H9 (cell line): ENCODE measurements around the gene ABHD14A. TPM values are rescaled to one million over a fixed set of nuclear protein-coding genes. Genes with fewer than 3 reads are reported as not detected.

Experiments used
- DNase-seq: peaks from one replicate; pipeline ENCODE4 v3.0.0-alpha.2; 2017
- H2AFZ ChIP-seq: one replicate; pipeline ENCODE4 v1.6.1; 2013; ENCODE audit warnings: mild to moderate bottlenecking, low read length, control low read depth, moderate library complexity
- H2AK5ac ChIP-seq: 2 replicates; pipeline ENCODE4 v1.6.1; 2013; ENCODE audit warnings: low read length, control low read depth, mixed read lengths; ENCODE audit not compliant: insufficient read length
- H2BK120ac ChIP-seq: one replicate; pipeline ENCODE4 v1.6.1; 2013; ENCODE audit warnings: low read depth, mild to moderate bottlenecking, low read length, control low read depth, inconsistent platforms; ENCODE audit not compliant: poor library complexity, severe bottlenecking
- H2BK12ac ChIP-seq: 2 replicates; pipeline ENCODE4 v1.6.1; 2013; ENCODE audit warnings: low read length, control low read depth, mixed read lengths, low read depth; ENCODE audit not compliant: insufficient read length
- H2BK15ac ChIP-seq: 2 replicates; pipeline ENCODE4 v1.6.1; 2013; ENCODE audit warnings: low read depth, low read length, control low read depth
- H2BK20ac ChIP-seq: one replicate; pipeline ENCODE4 v1.6.1; 2013; ENCODE audit warnings: low read depth, mild to moderate bottlenecking, low read length, control low read depth, inconsistent platforms; ENCODE audit not compliant: poor library complexity, severe bottlenecking
- H2BK5ac ChIP-seq: 2 replicates; pipeline ENCODE4 v1.6.1; 2013; ENCODE audit warnings: low read length, control low read depth, mixed read lengths; ENCODE audit not compliant: insufficient read length
- H3K14ac ChIP-seq: 2 replicates; pipeline ENCODE4 v1.6.1; 2013; ENCODE audit warnings: low read length, control low read depth; ENCODE audit not compliant: insufficient read depth
- H3K18ac ChIP-seq: 2 replicates; pipeline ENCODE4 v1.6.1; 2013; ENCODE audit warnings: low read depth, mild to moderate bottlenecking, mixed read lengths, low read length, control low read depth; ENCODE audit not compliant: insufficient read length
- H3K23ac ChIP-seq: 2 replicates; pipeline ENCODE4 v1.6.1; 2013; ENCODE audit warnings: low read length, control low read depth, mixed read lengths, low read depth; ENCODE audit not compliant: insufficient read length
- H3K23me2 ChIP-seq: 2 replicates; pipeline ENCODE4 v1.6.1; 2013; ENCODE audit warnings: low read depth, mild to moderate bottlenecking, mixed read lengths, low read length, control low read depth; ENCODE audit not compliant: insufficient read length, poor library complexity, severe bottlenecking
- H3K27ac ChIP-seq: 2 replicates; pipeline ENCODE4 v1.5.1; 2013; ENCODE audit warnings: low read length, control low read depth, mixed read lengths, low read depth; ENCODE audit not compliant: insufficient read length
- H3K27me3 ChIP-seq: 2 replicates; pipeline ENCODE4 v1.6.1; 2013; ENCODE audit warnings: low read length, control low read depth, inconsistent platforms; ENCODE audit not compliant: insufficient read depth
- H3K4ac ChIP-seq: 2 replicates; pipeline ENCODE4 v1.6.1; 2013; ENCODE audit warnings: low read depth, mild to moderate bottlenecking, control low read depth, inconsistent platforms, low read length, moderate library complexity
- H3K4me1 ChIP-seq: 2 replicates; pipeline ENCODE4 v1.6.1; 2013; ENCODE audit warnings: low read length, control low read depth, inconsistent platforms; ENCODE audit not compliant: insufficient read depth
- H3K4me2 ChIP-seq: 2 replicates; pipeline ENCODE4 v1.6.1; 2013; ENCODE audit warnings: low read length, control low read depth, mixed read lengths; ENCODE audit not compliant: insufficient read length, insufficient read depth
- H3K56ac ChIP-seq: 2 replicates; pipeline ENCODE4 v1.6.1; 2013; ENCODE audit warnings: low read depth, mild to moderate bottlenecking, mixed read lengths, low read length, control low read depth; ENCODE audit not compliant: insufficient read length
- H3K79me1 ChIP-seq: 2 replicates; pipeline ENCODE4 v1.6.1; 2013; ENCODE audit warnings: low read depth, mild to moderate bottlenecking, moderate library complexity, low read length, control low read depth, inconsistent platforms; ENCODE audit not compliant: insufficient read depth, poor library complexity, severe bottlenecking
- H3K79me2 ChIP-seq: 2 replicates; pipeline ENCODE4 v1.6.1; 2013; ENCODE audit warnings: low read length, control low read depth, inconsistent platforms; ENCODE audit not compliant: insufficient read depth
- H3K9ac ChIP-seq: 2 replicates; pipeline ENCODE4 v1.6.1; 2013; ENCODE audit warnings: low read length, control low read depth, mixed read lengths; ENCODE audit not compliant: insufficient read length; ENCODE audit errors: extremely low read depth
- H3K9me3 ChIP-seq: one replicate; pipeline ENCODE4 v1.6.1; 2013; ENCODE audit warnings: low read depth, low read length, inconsistent platforms; ENCODE audit not compliant: control insufficient read depth
- H3T11ph ChIP-seq: one replicate; pipeline ENCODE4 v1.6.1; 2013; ENCODE audit warnings: mild to moderate bottlenecking, low read length, control low read depth, inconsistent platforms
- H4K20me1 ChIP-seq: one replicate; pipeline ENCODE4 v1.6.1; 2013; ENCODE audit not compliant: control insufficient read depth, insufficient read length, insufficient read depth
- H4K5ac ChIP-seq: 2 replicates; pipeline ENCODE4 v1.6.1; 2013; ENCODE audit warnings: low read depth, mild to moderate bottlenecking, mixed read lengths, low read length, control low read depth; ENCODE audit not compliant: insufficient read length
- H4K8ac ChIP-seq: replicated peaks from 2 replicates; pipeline ENCODE4 v1.6.1; 2013; ENCODE audit warnings: low read length, control low read depth, mixed read lengths, low read depth; ENCODE audit not compliant: insufficient read length
- H4K91ac ChIP-seq: 2 replicates; pipeline ENCODE4 v1.6.1; 2013; ENCODE audit warnings: low read depth, mild to moderate bottlenecking, moderate library complexity, mixed read lengths, low read length, control low read depth; ENCODE audit not compliant: insufficient read length
- H3K27ac Mint-ChIP-seq, 3 experiments: 2 replicates in 2 of 3; 3 replicates in 1 of 3; pipeline ENCODE4 v1.8.0; 2020 to 2021; ENCODE audit warnings: mixed read lengths in 3 of 3, mild to moderate bottlenecking in 1 of 3, moderate library complexity in 1 of 3
- H3K27me3 Mint-ChIP-seq: 2 replicates; pipeline ENCODE4 v1.8.0; 2021; ENCODE audit warnings: low read depth, mild to moderate bottlenecking, moderate library complexity, mixed read lengths
- H3K36me3 Mint-ChIP-seq, 3 experiments: 2 replicates in 2 of 3; 3 replicates in 1 of 3; pipeline ENCODE4 v1.8.0; 2020 to 2021; ENCODE audit warnings: low read depth in 3 of 3, mixed read lengths in 3 of 3; ENCODE audit not compliant: insufficient read depth in 1 of 3
- H3K4me1 Mint-ChIP-seq, 2 experiments: 2 replicates each; pipeline ENCODE4 v1.8.0; 2020; ENCODE audit warnings: mixed read lengths in 2 of 2
- H3K4me3 Mint-ChIP-seq, 2 experiments: 2 replicates in 1 of 2; 3 replicates in 1 of 2; pipeline ENCODE4 v1.8.0; 2020 to 2021; ENCODE audit warnings: mild to moderate bottlenecking in 2 of 2, mixed read lengths in 2 of 2, moderate library complexity in 1 of 2
- H3K9me3 Mint-ChIP-seq, 2 experiments: 2 replicates in 1 of 2; 3 replicates in 1 of 2; pipeline ENCODE4 v1.8.0; 2020; ENCODE audit warnings: mild to moderate bottlenecking in 2 of 2, mixed read lengths in 2 of 2, moderate library complexity in 1 of 2
- CTCF ChIP-seq: fragments of 200-600 bp; sonication (generic); conservative IDR thresholded peaks from 3 replicates; pipeline ENCODE4 v1.8.0; 2021; ENCODE audit warnings: antibody characterized with exemption, mild to moderate bottlenecking
- WGBS: extraction: QIAGEN DNeasy Blood & Tissue Kit; methylation state at CpG from one replicate; pipeline ENCODE4 v1.1.7; 2013; ENCODE audit warnings: missing lambda C conversion rate, low lambda C conversion rate, mixed read lengths; ENCODE audit not compliant: insufficient read length; ENCODE audit errors: extremely low coverage; 5-methylcytosine and 5-hydroxymethylcytosine counted together
- total RNA-seq: library from RNA; stranded (reverse); gene quantifications from 2 replicates; pipeline ENCODE4 v1.2.1, GENCODE V29; 2021

The ABHD14A gene
- total RNA-seq, 1 experiment from 2014 or later: 3.1 TPM

- no peak overlapping the region for H3K27ac ChIP-seq
- peaks cover 12% of the 10 kb centered on the region; the same call in 1 of the 2 replicates for H3K4me1 ChIP-seq
- no peak overlapping the region for H4K8ac ChIP-seq
- H4K20me1 ChIP-seq: peaks cover 3% of the 10 kb centered on the region
- peaks cover 7% of the 10 kb centered on the region; the same call in 1 of the 2 replicates for H3K27me3 ChIP-seq
- no peaks in the 10 kb centered on the region for H3K79me1 ChIP-seq
- no peak overlapping the region for H4K91ac ChIP-seq
- H3K27me3 Mint-ChIP-seq: peaks cover 34% of the 10 kb centered on the region
- no peak overlapping the region for H3K4ac ChIP-seq
- no peak overlapping the region for H3K23ac ChIP-seq
- peak overlapping the region; percentile 87 for H3K4me3 Mint-ChIP-seq
- H3K4me2 ChIP-seq: peak overlapping the region; percentile 64
- no peak overlapping the region for H4K5ac ChIP-seq
- no peak overlapping the region for H2BK15ac ChIP-seq
- no peak overlapping the region for H3K56ac ChIP-seq
- H2BK120ac ChIP-seq: no peak overlapping the region
- no peaks in the 10 kb centered on the region for H3K9me3 ChIP-seq
- no peak overlapping the region for H2BK20ac ChIP-seq
- no peaks in the 10 kb centered on the region for H3K79me2 ChIP-seq
- peaks cover 15 to 34% of the 10 kb centered on the region in 2 experiments for H3K4me1 Mint-ChIP-seq
- H3K36me3 Mint-ChIP-seq: no peaks in the 10 kb centered on the region; a peak in 3 of 7 replicates
- peak overlapping the region; percentile 30 for H3K18ac ChIP-seq
- no peaks in the 10 kb centered on the region for H3K9me3 Mint-ChIP-seq
- peaks cover 10% of the 10 kb centered on the region for H3K23me2 ChIP-seq
- no peak overlapping the region for H3K27ac Mint-ChIP-seq
- H3K9ac ChIP-seq: no peak overlapping the region
- no peak overlapping the region for H3K14ac ChIP-seq
- no peak overlapping the region for H2BK5ac ChIP-seq
- no peak overlapping the region for H2AFZ ChIP-seq
- no peak overlapping the region for H3T11ph ChIP-seq
- H2AK5ac ChIP-seq: no peak overlapping the region
- TF ChIP-seq CTCF: no peak; the same call in 2 of the 3 replicates
- H2BK12ac ChIP-seq: no peak overlapping the region
- no peak for DNase-seq
- no CpG with 5 or more reads among the region's 30 CpGs for WGBS
Measured at GRCh38 chr3:51974277-51974962, 444 bp upstream of the ABHD14A start.
